NCI-H226 (cell line): Measurements from ENCODE around the gene CDX1.

Experiments used
- DNase-seq: peaks from one replicate; pipeline ENCODE4 v3.0.0-alpha.2; 2015

Gene CDX1

DNA sequence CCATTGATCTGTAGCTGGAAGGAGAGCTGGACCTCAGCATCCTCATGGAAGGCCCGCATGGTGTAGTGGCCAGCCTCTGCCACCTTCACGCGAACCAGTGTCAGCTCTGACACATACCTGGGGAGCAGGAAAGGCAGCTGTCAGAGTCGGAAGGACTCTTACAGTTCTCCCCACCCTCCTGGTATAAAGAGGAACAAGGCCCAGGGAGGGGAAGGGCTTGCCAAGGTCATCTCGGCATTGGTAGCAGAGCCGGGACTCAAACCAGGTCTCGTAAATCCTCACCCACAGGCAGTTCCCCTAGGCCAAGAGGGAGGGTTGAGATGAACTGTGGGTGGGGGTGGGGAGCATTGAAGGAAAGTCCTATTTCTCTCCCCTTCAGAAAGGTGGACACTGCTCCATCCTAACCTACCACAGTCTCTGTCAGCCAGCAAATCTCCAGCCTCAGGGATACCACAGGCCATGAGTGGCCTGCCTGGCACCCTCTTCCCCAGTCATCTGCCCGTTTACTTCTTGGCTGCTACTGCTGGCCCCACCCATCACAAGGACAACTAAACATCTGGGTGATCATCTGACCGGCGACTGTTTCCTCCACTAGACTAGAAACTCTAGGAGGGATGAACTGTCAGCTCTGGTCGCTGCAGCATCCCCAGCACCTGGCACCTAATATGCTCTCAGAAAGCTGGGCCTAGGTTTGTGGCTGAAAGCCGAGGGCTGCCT lies 34.4 kb upstream of the CDX1 start:
- no peak for DNase-seq

GRCh38 chr5:150132740-150133139 lies 33.8 kb upstream of the CDX1 start:
- no peak for DNase-seq

GRCh38 chr5:150133581-150134197 lies 32.9 kb upstream of the CDX1 start:
- DNase-seq = no peak

- no peak for DNase-seq
Measured at GRCh38 chr5:150134198-150134588, 32.4 kb upstream of the CDX1 start.

DNA sequence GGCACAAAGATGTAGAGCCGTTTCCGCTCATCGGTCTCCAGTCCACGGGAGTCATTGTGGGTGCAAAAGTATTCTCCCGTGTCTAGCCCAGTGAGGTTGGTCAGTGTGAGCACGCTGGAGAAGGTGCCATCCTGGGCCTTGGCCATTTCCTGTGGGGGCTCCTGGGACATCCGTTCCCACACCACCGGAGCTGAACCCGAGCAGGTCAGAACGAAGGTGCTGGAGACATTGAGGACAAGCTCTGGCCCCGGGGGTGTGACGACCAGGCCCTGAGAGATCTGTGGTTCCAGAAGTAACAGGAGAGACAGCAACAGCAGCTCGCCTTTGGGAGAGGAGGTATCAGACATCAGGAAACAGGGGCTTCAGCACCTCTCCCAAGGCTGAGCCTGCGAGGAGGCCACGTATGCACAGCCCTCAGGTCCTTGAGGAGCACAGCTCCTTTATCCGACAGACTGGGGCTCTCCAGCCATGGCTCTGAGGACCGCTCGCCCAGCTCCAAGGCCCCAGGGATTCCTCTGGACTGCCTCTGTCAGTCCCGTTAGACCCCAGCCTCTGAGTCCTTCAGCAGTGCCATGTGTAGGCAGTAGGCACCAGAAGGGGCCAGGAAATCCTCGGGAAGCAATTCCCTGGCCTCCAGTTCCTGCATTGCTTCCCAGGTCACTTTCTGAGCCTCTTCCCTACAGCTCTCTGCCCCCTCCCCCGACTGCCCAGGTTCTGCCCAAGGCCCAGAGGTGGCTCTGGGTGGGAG lies 30.8 kb upstream of the CDX1 start:
- no peak for DNase-seq

- no peak for DNase-seq
Measured at GRCh38 chr5:150136305-150137167, 30.0 kb upstream of the CDX1 start.

DNA sequence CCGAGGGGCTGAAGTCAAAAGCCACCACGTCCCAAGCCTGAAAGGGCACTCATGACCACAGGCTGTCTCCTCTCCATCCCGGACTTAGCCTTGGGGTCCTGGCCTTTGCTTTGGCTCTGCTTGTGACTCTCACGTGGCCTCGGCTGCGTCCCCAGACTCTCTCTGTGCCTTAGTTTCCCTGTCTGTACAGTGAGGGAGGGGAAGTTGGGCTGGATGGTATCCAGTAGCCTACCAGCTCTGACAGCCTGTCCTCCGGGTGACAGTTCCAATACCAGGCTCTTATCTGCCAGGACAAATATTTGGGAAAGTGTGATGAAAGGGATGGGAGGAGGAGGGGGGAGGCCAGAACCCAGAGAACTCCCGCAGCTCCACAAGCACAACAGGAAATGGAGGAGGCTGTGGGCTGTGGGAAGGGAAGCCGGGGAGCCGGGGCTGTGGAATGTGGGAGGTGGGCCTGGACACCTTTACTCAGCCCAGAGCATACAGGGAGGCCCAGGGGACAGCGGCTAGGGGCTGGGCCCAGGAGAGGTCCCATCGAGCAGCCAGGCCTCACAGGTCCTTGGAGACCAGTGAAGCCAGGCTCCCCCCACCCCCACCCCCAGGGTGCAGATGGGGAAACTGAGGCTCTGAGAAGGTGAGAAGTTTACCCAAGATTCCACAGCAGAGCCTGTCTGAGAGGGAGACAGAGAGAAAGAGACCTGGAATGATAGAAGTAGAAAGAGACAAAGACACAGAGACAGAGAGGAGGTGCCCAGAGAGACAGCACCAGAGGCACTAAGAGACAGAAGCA lies 29.2 kb upstream of the CDX1 start:
- DNase-seq = peak; percentile 73

DNA sequence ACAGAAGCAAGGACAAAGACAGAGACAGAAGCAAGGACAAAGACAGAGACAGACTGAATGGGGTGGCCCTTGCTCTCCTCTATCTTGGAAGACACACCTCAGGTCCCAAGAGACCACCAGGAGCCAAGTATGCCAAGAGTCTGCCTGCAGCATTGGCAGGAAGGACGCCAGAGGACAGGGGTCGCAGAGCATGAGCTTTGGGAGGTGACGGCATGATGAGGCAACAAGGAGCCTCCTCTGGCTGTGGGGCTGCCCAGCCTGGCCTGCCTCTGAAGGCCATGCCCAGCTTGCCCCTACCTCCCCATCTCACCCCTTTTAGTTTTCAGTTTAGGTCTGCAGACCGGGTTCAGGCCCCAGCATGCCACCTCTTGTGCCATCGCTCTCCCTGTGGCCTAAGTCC lies 28.6 kb upstream of the CDX1 start:
- DNase-seq = no peak

- peak; percentile 68 for DNase-seq
Measured at GRCh38 chr5:150138551-150139265, 27.9 kb upstream of the CDX1 start.

DNA sequence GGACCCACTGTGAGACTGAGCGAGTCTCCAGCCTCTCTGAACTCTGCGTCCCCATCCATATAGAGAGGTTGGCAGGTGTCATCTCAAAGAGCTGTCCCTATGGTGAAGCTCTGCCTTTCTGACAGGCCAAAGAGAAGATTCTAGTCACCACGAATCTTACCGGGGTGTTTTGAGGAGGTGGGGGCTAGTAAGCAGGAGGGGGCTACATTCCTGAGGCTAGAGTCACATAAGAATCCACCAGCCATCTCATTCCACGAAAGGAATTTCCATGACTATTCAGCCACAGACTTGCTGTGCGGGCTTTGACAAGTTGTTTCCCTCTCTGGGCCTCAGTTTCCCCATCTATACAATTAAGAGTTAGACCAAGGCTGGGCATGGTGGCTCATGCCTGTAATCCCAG lies 27.2 kb upstream of the CDX1 start:
- no peak for DNase-seq

DNA sequence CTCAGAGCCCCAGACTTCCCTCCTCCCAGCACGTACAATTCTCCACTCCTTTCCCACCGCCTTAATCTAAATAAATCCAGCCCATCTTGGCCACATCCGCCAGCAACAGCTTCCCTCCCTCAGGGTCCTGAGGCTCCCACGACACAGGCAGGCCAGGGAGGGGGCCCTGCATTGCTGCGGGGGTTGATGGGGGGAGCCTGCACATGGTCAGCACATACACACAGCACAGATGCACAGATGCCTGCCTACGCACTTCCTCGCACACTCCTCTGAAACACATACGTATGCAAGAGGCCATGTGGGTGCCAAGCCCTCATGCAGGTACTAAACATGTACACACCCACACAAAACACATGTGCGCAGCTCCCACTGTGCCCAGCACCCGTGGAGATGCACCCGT lies 25.7 kb upstream of the CDX1 start:
- DNase-seq = no peak

GRCh38 chr5:150141544-150142184 lies 24.9 kb upstream of the CDX1 start:
- peak; percentile 77 for DNase-seq

- no peak for DNase-seq
Measured at GRCh38 chr5:150142185-150142958, 24.2 kb upstream of the CDX1 start.

GRCh38 chr5:150142959-150143349 lies 23.6 kb upstream of the CDX1 start:
- peak; percentile 84 for DNase-seq

DNA sequence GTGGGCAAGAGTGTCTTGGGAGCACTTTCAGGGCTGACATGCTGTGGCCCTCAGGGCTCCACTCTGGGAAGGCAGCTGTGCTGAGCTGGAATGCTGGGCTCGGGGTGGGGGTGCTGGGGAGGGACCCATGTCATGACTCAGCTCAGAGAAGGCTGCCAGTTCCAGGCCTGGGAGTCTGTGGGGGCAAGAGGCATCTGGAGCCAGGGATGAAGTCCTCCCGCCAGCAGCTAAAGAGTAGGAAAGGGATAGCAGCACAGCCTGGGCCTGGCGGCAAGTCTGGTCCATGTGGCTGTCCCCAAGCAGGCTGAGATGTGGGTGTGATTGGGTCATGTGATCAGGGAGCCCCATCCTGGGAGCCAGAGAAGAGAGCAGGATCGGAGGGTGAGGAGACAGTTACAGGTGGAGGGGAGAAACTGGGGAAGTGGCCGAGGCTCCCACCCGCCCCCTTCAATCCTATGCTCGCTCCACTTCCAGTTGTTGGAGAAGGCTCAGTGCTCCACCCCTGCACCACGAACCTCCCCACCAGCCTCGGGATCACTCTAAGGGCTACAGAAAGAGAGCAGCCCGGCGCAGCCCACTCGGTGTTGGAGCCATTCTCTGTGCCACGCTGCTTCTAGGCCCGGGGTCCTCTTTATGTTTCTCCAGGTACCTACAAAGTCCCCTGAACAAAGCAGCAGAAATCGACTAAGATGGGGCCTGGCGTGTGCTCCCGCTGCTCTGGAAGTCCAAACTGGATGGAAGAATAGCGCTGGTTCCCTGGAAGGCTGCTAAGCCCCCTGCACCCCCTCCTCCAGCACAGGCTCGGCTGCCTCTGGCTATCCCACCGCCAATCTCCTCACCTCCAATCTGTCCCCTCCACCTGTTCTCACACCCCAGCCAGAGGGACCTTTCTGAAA lies 23.0 kb upstream of the CDX1 start:
- DNase-seq = peak; percentile 95

GRCh38 chr5:150144246-150144801 lies 22.3 kb upstream of the CDX1 start:
- no peak for DNase-seq

GRCh38 chr5:150144879-150145278 lies 21.7 kb upstream of the CDX1 start:
- DNase-seq = no peak

DNA sequence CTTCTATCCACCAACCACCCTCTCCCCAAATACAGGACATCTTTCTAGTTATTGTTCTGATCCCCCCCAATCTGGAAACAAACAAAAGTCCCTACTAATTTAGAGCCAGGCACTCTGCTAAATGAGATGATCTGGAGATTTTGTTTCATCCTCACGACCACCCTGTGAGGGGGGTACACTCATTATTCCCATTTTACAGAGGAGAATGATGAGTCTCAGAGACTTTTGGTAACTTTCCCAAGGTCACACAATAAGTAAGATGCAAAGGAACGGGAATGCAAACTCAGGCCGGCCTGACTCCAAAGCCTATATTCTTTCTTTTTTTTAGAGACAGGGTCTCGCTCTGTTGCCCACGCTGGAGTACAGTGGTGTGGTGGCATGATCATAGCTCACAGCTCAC lies 20.3 kb upstream of the CDX1 start:
- no peak for DNase-seq
